ENCODE measurements around the gene APOL4. TPM values are rescaled to one million over a fixed set of nuclear protein-coding genes. Genes with fewer than 3 reads are reported as not detected.

APOL4 gene
- total RNA-seq, 1 experiment from 2014 or later = 0.31 TPM

GRCh38 chr22:36239150-36239400, 37.5 kb upstream of the APOL4 start:
- peak overlapping the region; percentile 87 for H3K4me3 Mint-ChIP-seq
- ChIA-PET CTCF (interaction anchor here (0.6 to 3.2 kb wide), 29 partner anchors 8 to 272 kb away, joined by 3 to 28 read pairs (median 5); partner anchors contain the start of genes APOL4 and MYH9), POLR2A (interaction anchor here (1.5 to 2.5 kb wide), 2 partner anchors 15 to 20 kb away, joined by 5 to 9 read pairs; no protein-coding TSS in a partner anchor)
- TF ChIP-seq RELA (CRISPR knock-in tag; IDR thresholded peaks at IDR 0.05; ENCODE audit: borderline replicate concordance) = no peak
- TF ChIP-seq USF2 (CRISPR knock-in tag; IDR thresholded peaks at IDR 0.05) = no peak
- TF ChIP-seq GTF2I (CRISPR knock-in tag; conservative IDR thresholded peaks at IDR 0.05) = no peak
- no peak for TF ChIP-seq JUN (CRISPR knock-in tag; IDR thresholded peaks at IDR 0.05)
- TF ChIP-seq OVOL2 (CRISPR knock-in tag; IDR thresholded peaks at IDR 0.05; ENCODE audit: borderline replicate concordance) = no peak
- no peak for TF ChIP-seq ETV6 (CRISPR knock-in tag; IDR thresholded peaks at IDR 0.05)
- no peak for TF ChIP-seq FOXK1 (CRISPR knock-in tag; IDR thresholded peaks at IDR 0.05)
- no peak for TF ChIP-seq AR (CRISPR knock-in tag; IDR thresholded peaks at IDR 0.05)
- no peak for TF ChIP-seq IRF2 (CRISPR knock-in tag; IDR thresholded peaks at IDR 0.05; ENCODE audit: borderline replicate concordance, low read depth)
- H3K9me3 Mint-ChIP-seq = peaks cover 21% of the 10 kb centered on the region
- peak overlapping the region; percentile 98 for H3K27ac Mint-ChIP-seq
- ATAC-seq (peak; percentile 13), DNase-seq (ENCODE audit: low spot score) (no peak)
- H3K4me1 Mint-ChIP-seq = peaks cover 21% of the 10 kb centered on the region
- H3K27me3 Mint-ChIP-seq (ENCODE audit: low read depth) = peaks cover 6% of the 10 kb centered on the region; the same call in 1 of the 2 replicates
- peaks cover 6% of the 10 kb centered on the region for H3K36me3 Mint-ChIP-seq

- Mint-ChIP-seq H3K4me3 (peak overlapping the region; percentile 87), H3K27me3 (ENCODE audit: low read depth) (peaks cover 4% of the 10 kb centered on the region; the same call in 1 of the 2 replicates), H3K36me3 (peaks cover 6% of the 10 kb centered on the region), H3K27ac (no peak overlapping the region), H3K4me1 (peaks cover 21% of the 10 kb centered on the region), H3K9me3 (peaks cover 19% of the 10 kb centered on the region)
- TF ChIP-seq ZNF512 (CRISPR knock-in tag; IDR thresholded peaks at IDR 0.05; ENCODE audit: borderline replicate concordance) (no peak), NFATC4 (CRISPR knock-in tag; IDR thresholded peaks at IDR 0.05) (no peak), E2F5 (CRISPR knock-in tag; IDR thresholded peaks at IDR 0.05) (no peak), MAX (CRISPR knock-in tag; IDR thresholded peaks at IDR 0.05) (no peak), ZNF281 (CRISPR knock-in tag; IDR thresholded peaks at IDR 0.05) (no peak), ZNF121 (CRISPR knock-in tag; IDR thresholded peaks at IDR 0.05) (no peak), ZMAT4 (CRISPR knock-in tag; IDR thresholded peaks at IDR 0.05) (no peak), ZNF425 (CRISPR knock-in tag; conservative IDR thresholded peaks at IDR 0.05) (no peak), MXD4 (CRISPR knock-in tag; IDR thresholded peaks at IDR 0.05; ENCODE audit: borderline replicate concordance) (no peak), MLX (CRISPR knock-in tag; IDR thresholded peaks at IDR 0.05) (no peak), ZNF423 (CRISPR knock-in tag; IDR thresholded peaks at IDR 0.05) (no peak), SOX15 (CRISPR knock-in tag; IDR thresholded peaks at IDR 0.05) (no peak)
- DNase-seq (ENCODE audit: low spot score) = no peak
- CTCF ChIA-PET = interaction anchor here (0.6 to 3.2 kb wide), 30 partner anchors 7 to 272 kb away, joined by 3 to 28 read pairs (median 5); partner anchors contain the start of genes APOL4 and MYH9
- POLR2A ChIA-PET = interaction anchor here (1.5 to 2.5 kb wide), 2 partner anchors 16 to 21 kb away, joined by 5 to 9 read pairs; no protein-coding TSS in a partner anchor
- no peak for ATAC-seq
These were observed 37.0 kb upstream of the APOL4 start for GRCh38 chr22:36238373-36239149.

Measured in WTC11 (cell line).